Adrenal gland (tissue), 5 donors: ENCODE results near the gene ZNF334.

Source experiments
- POLR2A ChIP-seq, 2 donors: fragments of 450-650 bp; IDR thresholded peaks; one replicate each; pipeline ENCODE4 v1.6.1; 2017; ENCODE audit warnings: antibody characterized with exemption in 2 of 2, mild to moderate bottlenecking in 2 of 2, moderate library complexity in 1 of 2
- TF ChIP-seq, protein P1 (sequence below), 6 experiments: fragments of 450-650 bp in 4 of 6; fragments of 200-600 bp in 2 of 6; sonication (generic) in 1 of 6; IDR thresholded peaks; 1 replicate in 5 of 6; 2 replicates in 1 of 6; pipeline versions ENCODE4 v1.5.1 to v1.8.0; 2016 to 2021; ENCODE audit warnings: antibody characterized with exemption in 6 of 6, mild to moderate bottlenecking in 2 of 6, moderate library complexity in 1 of 6
- donor health status: DM: no; HTN: no; CAD: no.

DNA sequence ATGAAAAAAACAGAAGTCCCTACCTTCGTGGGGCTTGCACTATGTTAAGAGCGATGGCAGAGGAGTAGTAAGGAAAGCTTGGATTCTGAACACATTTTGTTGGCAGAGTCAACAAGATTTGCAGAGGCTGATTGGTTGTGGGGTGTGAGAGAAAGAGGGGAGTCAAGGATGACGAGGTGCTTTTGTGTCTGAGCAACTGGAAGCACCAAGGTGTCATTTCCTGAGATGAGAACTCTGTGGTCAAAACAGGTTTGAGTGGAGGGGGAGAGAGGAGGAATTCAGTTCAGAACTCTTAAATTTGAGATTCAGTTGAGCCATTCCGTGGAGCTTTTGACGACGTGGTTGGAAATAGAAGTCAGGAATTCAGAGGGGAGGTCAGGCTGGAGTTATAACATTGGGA lies 33.6 kb upstream of the ZNF334 start:
- TF ChIP-seq, protein P1, sequence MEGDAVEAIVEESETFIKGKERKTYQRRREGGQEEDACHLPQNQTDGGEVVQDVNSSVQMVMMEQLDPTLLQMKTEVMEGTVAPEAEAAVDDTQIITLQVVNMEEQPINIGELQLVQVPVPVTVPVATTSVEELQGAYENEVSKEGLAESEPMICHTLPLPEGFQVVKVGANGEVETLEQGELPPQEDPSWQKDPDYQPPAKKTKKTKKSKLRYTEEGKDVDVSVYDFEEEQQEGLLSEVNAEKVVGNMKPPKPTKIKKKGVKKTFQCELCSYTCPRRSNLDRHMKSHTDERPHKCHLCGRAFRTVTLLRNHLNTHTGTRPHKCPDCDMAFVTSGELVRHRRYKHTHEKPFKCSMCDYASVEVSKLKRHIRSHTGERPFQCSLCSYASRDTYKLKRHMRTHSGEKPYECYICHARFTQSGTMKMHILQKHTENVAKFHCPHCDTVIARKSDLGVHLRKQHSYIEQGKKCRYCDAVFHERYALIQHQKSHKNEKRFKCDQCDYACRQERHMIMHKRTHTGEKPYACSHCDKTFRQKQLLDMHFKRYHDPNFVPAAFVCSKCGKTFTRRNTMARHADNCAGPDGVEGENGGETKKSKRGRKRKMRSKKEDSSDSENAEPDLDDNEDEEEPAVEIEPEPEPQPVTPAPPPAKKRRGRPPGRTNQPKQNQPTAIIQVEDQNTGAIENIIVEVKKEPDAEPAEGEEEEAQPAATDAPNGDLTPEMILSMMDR (IDR thresholded peaks at IDR 0.05), result no peak
- no peak for TF ChIP-seq POLR2A (IDR thresholded peaks at IDR 0.05)
